Heart left ventricle (tissue), 16 donors: ENCODE measurements around the gene NTRK2. TPM values are rescaled to one million over a fixed set of nuclear protein-coding genes. Genes with fewer than 3 reads are reported as not detected.

Experiments used
- ATAC-seq, 4 donors: fragments of 200-7000 bp; cut with Tn5 transposase; one replicate each; pipeline ENCODE4 v1.9.1; 2020 to 2022; ENCODE audit warnings: moderate library complexity in 4 of 4, mild to moderate bottlenecking in 3 of 4, moderate number of reproducible peaks in 1 of 4
- DNase-seq, 5 donors: peaks; one replicate each; pipeline ENCODE4 v3.0.0-alpha.2; 2020
- H3K27ac ChIP-seq, 12 donors: fragments of 200-600 bp; sonication (generic) in 4 of 12; one replicate each; pipeline versions ENCODE4 v1.5.0 to v1.8.0; 2016 to 2022; ENCODE audit warnings: mild to moderate bottlenecking in 2 of 12
- H3K27me3 ChIP-seq, 9 donors: fragments of 200-600 bp; sonication (generic) in 2 of 9; one replicate each; pipeline versions ENCODE4 v1.5.1 to v1.8.0; 2016 to 2022; ENCODE audit warnings: mild to moderate bottlenecking in 3 of 9
- H3K36me3 ChIP-seq, 9 donors: fragments of 200-600 bp; sonication (generic) in 2 of 9; one replicate each; pipeline versions ENCODE4 v1.5.0 to v1.8.0; 2018 to 2022; ENCODE audit warnings: mild to moderate bottlenecking in 2 of 9
- H3K4me1 ChIP-seq, 12 donors: fragments of 200-600 bp; sonication (generic) in 4 of 12; one replicate each; pipeline versions ENCODE4 v1.5.0 to v1.8.0; 2016 to 2022; ENCODE audit warnings: mild to moderate bottlenecking in 3 of 12
- H3K4me3 ChIP-seq, 12 donors: fragments of 200-600 bp; sonication (generic) in 4 of 12; one replicate each; pipeline versions ENCODE4 v1.5.0 to v1.8.0; 2017 to 2022; ENCODE audit warnings: mild to moderate bottlenecking in 9 of 12, moderate library complexity in 4 of 12
- H3K9me3 ChIP-seq, 12 donors: fragments of 200-600 bp; sonication (generic) in 4 of 12; one replicate each; pipeline versions ENCODE4 v1.5.0 to v1.8.0; 2016 to 2022; ENCODE audit warnings: mild to moderate bottlenecking in 1 of 12
- CTCF ChIP-seq, 12 donors: fragments of 200-600 bp; sonication (generic) in 4 of 12; IDR thresholded peaks; one replicate each; pipeline versions ENCODE4 v1.5.0 to v1.8.0; 2018 to 2022; ENCODE audit warnings: antibody characterized with exemption in 12 of 12, mild to moderate bottlenecking in 5 of 12
- POLR2A ChIP-seq, 2 donors: fragments of 450-650 bp; IDR thresholded peaks; one replicate each; pipeline ENCODE4 v1.6.1; 2017; ENCODE audit warnings: antibody characterized with exemption in 2 of 2, mild to moderate bottlenecking in 2 of 2, moderate library complexity in 2 of 2
- WGBS, 4 donors: extraction: QIAGEN DNeasy Blood & Tissue Kit in 2 of 4; methylation state at CpG; one replicate each; pipeline versions ENCODE4 v1.1.5 to v1.1.7; 2013 to 2018; 5-methylcytosine and 5-hydroxymethylcytosine counted together
- intact Hi-C, 10 donors: fragments of 100-400 bp; cut with DNase I; formaldehyde crosslinking; loops; one replicate each; pipeline versions ENCODE4 v1.11.1 to v1.14.2; 2022
- polyA plus RNA-seq, 2 donors: library from polyadenylated mRNA; stranded (reverse); fragments of 200-250 nt; gene quantifications; one replicate each; pipeline ENCODE4 v1.2.3, GENCODE V29; 2013
- total RNA-seq, 9 donors: library from RNA; depleted of rRNA in 2 of 9; stranded (reverse); fragments of >200 nt in 2 of 9; fragmentation: NEBNext Ultra II Directional in 3 of 9; extraction: Animal tissue kit (Norgen Biotek cat#: 25700) in 3 of 9; gene quantifications; one replicate each; pipeline versions ENCODE4 v1.1.0 to v1.2.4, GENCODE V29; 2016 to 2023
- donor health status: ischemic (EF 13 %, LVEDD 7.1; RV severe dilation, severe dysfunction).
- donor health status: healthy with polysubstance abuse.
- donor health status: DM: no; HTN: yes; CAD: no.
- donor health status: DM: no; HTN: no; CAD: no.
- donor health status: ischemic (EF 25% LVEDD 6.9; RV normal size, moderate dysfunction).
- donor health status: ischemic (EF 25% LVEDD 5.7; RV mildly dilated, moderate dysfunction).
- donor health status: healthy.
- donor health status: DM: yes; HTN: yes; CAD: no.
- donor health status: ischemic (EF 35%, LVEDD 5.7; RV mildly dilated, moderate dysfunction).
- donor health status: nonischemic (EF 11% LVEDD 7.7; RV severe dilation, severe dysfunction).
- donor health status: DM: yes; HTN: yes; CAD: no.
- donor health status: PGD.
- donor health status: ischemic (EF 29% LVEDD 5.4; RV normal size, mild dysfunction).
- donor health status: nonischemic (EF 23%, LVEDD 6.1; RV moderate dilation, normal function).

NTRK2 gene
- total and polyA plus RNA-seq, 11 donors: 0.86 to 16.0 (median 2.4) TPM

DNA sequence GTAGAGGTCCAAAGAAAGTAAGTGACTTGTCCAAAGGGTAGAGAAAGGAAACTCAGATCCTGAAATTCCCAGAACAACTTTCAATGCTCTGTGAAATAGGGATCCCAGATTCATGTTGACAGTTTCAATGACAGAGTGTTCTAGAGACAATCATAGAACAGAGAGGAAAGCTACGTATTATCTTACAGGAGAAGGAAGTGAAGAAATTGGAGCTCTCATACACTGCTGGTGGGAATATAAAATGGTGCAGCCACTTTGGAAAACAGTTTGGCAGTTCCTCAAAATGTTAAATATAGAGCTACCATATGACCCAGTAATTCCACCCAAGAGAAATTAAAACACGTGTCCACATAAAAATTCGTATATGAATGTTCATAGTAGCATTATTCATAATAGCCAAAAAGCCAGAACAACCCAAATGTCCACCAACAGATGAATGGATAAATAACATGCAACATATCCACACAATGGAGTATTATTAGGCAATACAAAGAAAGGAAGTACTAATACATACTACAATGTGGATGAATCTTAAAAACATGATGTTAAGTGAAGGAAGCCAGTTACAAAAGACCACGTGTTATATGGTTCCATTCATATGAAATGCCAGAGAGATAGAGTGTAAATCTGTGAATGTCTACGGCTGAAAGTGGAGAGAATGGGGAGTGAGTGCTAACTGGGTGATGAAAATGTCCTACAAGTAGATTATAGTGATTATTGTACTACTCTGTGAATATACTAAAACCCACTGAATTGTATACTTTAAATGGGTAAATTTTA is 197.1 kb downstream of the NTRK2 start:
- no peaks in the 10 kb centered on the region for H3K36me3 ChIP-seq
- H3K27me3 ChIP-seq: no peaks in the 10 kb centered on the region
- no peaks in the 10 kb centered on the region for H3K9me3 ChIP-seq
- H3K27ac ChIP-seq: no peak overlapping the region
- H3K4me3 ChIP-seq: no peak overlapping the region
- ATAC-seq (peak; percentile 16 to 66 (median 52)), DNase-seq (no peak)
- TF ChIP-seq POLR2A (IDR thresholded peaks at IDR 0.05) (no peak), CTCF (IDR thresholded peaks at IDR 0.05) (no peak)
- 30 to 33% (median 31%) methylated on average over 5 of the region's 5 CpGs for whole genome bisulfite sequencing, 4 donors
- H3K4me1 ChIP-seq: peaks cover 0 to 28% (median 8%) of the 10 kb centered on the region in 12 donors
- intact Hi-C loops: no loop called here

- Histone ChIP-seq H3K4me3 (no peak overlapping the region), H3K9me3 (no peaks in the 10 kb centered on the region), H3K36me3 (no peaks in the 10 kb centered on the region), H3K27me3 (no peaks in the 10 kb centered on the region), H3K4me1 (peaks cover 0 to 26% (median 7%) of the 10 kb centered on the region in 12 donors), H3K27ac (no peak overlapping the region)
- WGBS, 4 donors: 49 to 71% (median 57%) methylated on average over 3 of the region's 3 CpGs
- DNase-seq (no peak), ATAC-seq (peak; percentile 44 to 80 (median 62))
- TF ChIP-seq POLR2A (IDR thresholded peaks at IDR 0.05) (no peak), CTCF (IDR thresholded peaks at IDR 0.05) (no peak)
- intact Hi-C loops: no loop called here
Observed at GRCh38 chr9:84867186-84867585, 197.7 kb downstream of the NTRK2 start.

DNA sequence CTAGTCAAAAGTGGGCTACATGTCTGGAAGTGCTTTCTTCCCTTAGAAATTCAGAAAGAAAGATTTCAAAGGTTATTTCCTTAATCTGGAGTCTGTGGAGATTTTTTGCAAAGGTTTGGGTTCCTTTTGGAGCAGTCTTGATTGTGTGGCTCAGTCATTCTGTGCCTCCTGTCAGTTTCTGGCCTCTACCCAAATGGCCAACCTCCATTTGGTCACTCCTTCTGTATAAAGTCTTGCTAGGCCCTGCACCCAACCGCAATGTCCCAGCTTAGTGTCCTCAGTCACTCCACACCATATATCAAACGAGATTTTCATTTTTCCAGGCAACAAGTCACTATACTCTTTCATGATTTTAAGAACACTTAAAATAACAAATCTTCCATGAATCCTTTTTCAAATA is 199.6 kb downstream of the NTRK2 start:
- TF ChIP-seq POLR2A (IDR thresholded peaks at IDR 0.05) (no peak), CTCF (IDR thresholded peaks at IDR 0.05) (no peak)
- no peak overlapping the region for H3K4me3 ChIP-seq
- no peaks in the 10 kb centered on the region for H3K36me3 ChIP-seq
- ATAC-seq (no peak), DNase-seq (no peak)
- 94 to 99% (median 95%) methylated on average over 2 of the region's 2 CpGs for WGBS, 4 donors
- H3K27me3 ChIP-seq: no peaks in the 10 kb centered on the region
- peaks cover 0 to 17% (median 0%) of the 10 kb centered on the region in 12 donors for H3K4me1 ChIP-seq
- no peak overlapping the region for H3K27ac ChIP-seq
- no peaks in the 10 kb centered on the region for H3K9me3 ChIP-seq
- intact Hi-C loops: no loop called here

- TF ChIP-seq POLR2A (IDR thresholded peaks at IDR 0.05): no peak
- ATAC-seq: no peak
- Histone ChIP-seq H3K36me3 (no peaks in the 10 kb centered on the region), H3K27me3 (no peaks in the 10 kb centered on the region), H3K4me1 (peaks cover 0 to 19% (median 2%) of the 10 kb centered on the region in 12 donors), H3K27ac (no peak overlapping the region), H3K4me3 (no peak overlapping the region), H3K9me3 (no peaks in the 10 kb centered on the region)
- intact Hi-C loops: no loop called here
- WGBS, 4 donors: 85 to 95% (median 93%) methylated on average over 4 of the region's 4 CpGs
- DNase-seq: no peak
Observed at GRCh38 chr9:84871983-84872382, 202.5 kb downstream of the NTRK2 start.
